Measurements from ENCODE around the gene PKHD1.
"Not testable (repeated sequence)": the region's sequence is repeated elsewhere in the genome, so short reads cannot be mapped to it uniquely, and the experiment has no call there.

The PKHD1 gene

DNA sequence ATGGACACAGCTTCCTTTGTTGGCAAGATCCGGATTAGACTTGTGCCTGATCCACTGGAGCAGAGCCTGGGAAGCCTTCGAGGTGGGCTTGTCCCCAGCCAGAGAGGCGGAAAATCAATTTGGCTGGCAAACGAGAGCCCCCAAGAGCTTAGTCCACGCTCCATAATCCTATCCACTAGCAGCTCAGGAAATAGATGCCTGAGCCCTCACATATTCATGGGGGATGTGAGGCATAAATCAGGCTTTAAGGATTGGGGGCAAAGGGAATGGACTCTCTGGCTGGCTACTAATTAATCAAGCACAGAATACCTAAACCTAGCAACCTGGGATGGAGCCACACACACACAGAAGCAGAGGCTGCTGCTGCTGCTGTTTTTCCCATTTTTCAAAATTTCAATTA lies 137.9 kb downstream of the PKHD1 start:
- H3K4me1 ChIP-seq (ENCODE audit: control insufficient read depth in 2 of 2, insufficient read depth in 2 of 2, low read length in 2 of 2): no peaks in the 10 kb centered on the region
- H3K27me3 ChIP-seq (ENCODE audit: control insufficient read depth in 2 of 2, insufficient read depth in 2 of 2, low read length in 2 of 2): peaks cover 1 to 2% of the 10 kb centered on the region in 2 donors
- no peaks in the 10 kb centered on the region for H3K9me3 ChIP-seq (ENCODE audit: control insufficient read depth in 2 of 2, low read length in 2 of 2)
- H3K27ac ChIP-seq (ENCODE audit: low read depth in 2 of 2, low read length in 2 of 2): no peak overlapping the region
- no peaks in the 10 kb centered on the region for H3K36me3 ChIP-seq (ENCODE audit: control insufficient read depth in 2 of 2, insufficient read depth in 2 of 2, low read length in 2 of 2)
- H3K4me3 ChIP-seq (ENCODE audit: low read length in 2 of 2): no peak overlapping the region
- H3K9ac ChIP-seq (ENCODE audit: low read depth in 1 of 2, low read length in 2 of 2): no peak overlapping the region

DNA sequence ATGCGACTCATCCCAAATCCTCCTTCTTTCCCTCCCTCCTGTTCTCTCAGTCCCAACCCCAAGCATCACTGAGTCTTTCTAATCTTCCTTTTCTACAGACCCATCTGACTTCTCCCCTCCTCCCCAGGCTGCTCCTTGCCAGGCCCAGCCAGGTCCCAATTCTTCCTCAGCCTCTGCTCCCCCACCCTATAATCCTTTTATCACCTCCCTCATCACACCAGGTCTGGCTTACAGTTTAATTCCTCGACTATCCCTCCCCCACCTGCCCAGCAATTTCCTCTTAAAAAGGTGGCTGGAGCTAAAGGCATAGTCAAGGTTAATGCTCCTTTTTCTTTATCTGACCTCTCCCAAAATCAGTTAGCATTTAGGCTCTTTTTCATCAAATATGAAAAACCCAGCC lies 147.7 kb downstream of the PKHD1 start:
- not testable (repeated sequence) for H3K4me1 ChIP-seq (ENCODE audit: control insufficient read depth in 2 of 2, insufficient read depth in 2 of 2, low read length in 2 of 2); H3K9ac ChIP-seq (ENCODE audit: low read depth in 1 of 2, low read length in 2 of 2); H3K27ac ChIP-seq (ENCODE audit: low read depth in 2 of 2, low read length in 2 of 2); H3K36me3 ChIP-seq (ENCODE audit: control insufficient read depth in 2 of 2, insufficient read depth in 2 of 2, low read length in 2 of 2); H3K27me3 ChIP-seq (ENCODE audit: control insufficient read depth in 2 of 2, insufficient read depth in 2 of 2, low read length in 2 of 2); H3K4me3 ChIP-seq (ENCODE audit: low read length in 2 of 2); H3K9me3 ChIP-seq (ENCODE audit: control insufficient read depth in 2 of 2, low read length in 2 of 2)

DNA sequence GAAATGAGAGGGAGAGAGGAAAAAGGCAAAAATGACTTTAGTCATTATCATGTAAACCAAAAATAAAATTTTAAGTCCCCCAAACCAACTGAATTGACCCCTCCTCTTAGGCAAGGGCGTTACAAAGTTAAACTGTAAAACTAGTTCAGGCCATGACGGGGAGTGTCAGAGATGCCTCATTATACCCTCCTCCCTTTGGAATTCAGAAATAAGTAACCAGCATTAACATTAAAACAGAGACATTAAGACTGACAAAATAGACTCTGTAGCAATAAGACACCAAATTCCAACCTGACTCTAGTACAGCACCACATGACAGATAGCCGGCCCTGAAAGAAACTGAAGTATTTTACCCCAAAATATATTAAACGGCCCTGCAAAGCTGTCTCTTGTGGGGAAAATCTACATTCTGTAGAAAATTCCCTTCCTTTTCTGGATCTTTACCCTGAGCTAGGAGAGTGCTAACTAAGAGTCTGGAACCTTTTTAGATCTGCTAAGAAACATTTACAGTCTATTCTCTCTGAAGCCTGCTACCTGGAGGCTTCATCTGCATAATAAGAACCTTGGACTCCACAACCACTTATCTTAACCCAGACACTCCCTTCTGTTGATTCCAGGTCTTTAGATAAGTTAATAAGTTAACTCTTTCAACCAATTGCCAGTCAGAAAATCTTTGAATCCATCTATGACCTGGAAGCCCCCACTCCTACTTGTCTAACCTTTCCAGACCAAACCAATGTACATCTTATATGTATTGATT lies 150.7 kb downstream of the PKHD1 start:
- H3K27ac ChIP-seq (ENCODE audit: low read depth in 2 of 2, low read length in 2 of 2): no peak overlapping the region
- H3K27me3 ChIP-seq (ENCODE audit: control insufficient read depth in 2 of 2, insufficient read depth in 2 of 2, low read length in 2 of 2): no peaks in the 10 kb centered on the region
- no peak overlapping the region for H3K9ac ChIP-seq (ENCODE audit: low read depth in 1 of 2, low read length in 2 of 2)
- no peak overlapping the region for H3K4me3 ChIP-seq (ENCODE audit: low read length in 2 of 2)
- H3K4me1 ChIP-seq (ENCODE audit: control insufficient read depth in 2 of 2, insufficient read depth in 2 of 2, low read length in 2 of 2): no peaks in the 10 kb centered on the region
- H3K9me3 ChIP-seq (ENCODE audit: control insufficient read depth in 2 of 2, low read length in 2 of 2): no peaks in the 10 kb centered on the region
- H3K36me3 ChIP-seq (ENCODE audit: control insufficient read depth in 2 of 2, insufficient read depth in 2 of 2, low read length in 2 of 2): no peaks in the 10 kb centered on the region

DNA sequence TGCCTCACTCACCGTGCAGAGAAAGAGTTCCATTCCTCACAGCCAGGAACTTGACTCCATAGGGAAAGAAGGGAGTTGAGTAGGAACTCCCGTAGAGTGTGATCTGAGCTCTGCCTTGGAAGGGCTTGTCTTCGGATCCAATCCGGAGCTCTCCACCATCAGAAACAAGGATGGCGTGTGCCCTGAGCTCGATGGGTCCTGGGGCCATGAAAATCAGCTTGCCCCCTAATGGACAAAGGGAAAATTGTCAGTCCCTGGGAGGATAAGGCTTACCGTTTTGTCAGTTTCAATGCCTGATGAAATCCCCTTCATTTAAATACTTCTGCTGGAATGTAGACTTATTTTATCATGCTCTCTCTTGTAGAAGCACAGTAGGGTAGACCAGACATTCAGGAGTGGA lies 153.3 kb downstream of the PKHD1 start:
- no peak overlapping the region for H3K4me3 ChIP-seq (ENCODE audit: low read length in 2 of 2)
- H3K9me3 ChIP-seq (ENCODE audit: control insufficient read depth in 2 of 2, low read length in 2 of 2): no peaks in the 10 kb centered on the region
- H3K27me3 ChIP-seq (ENCODE audit: control insufficient read depth in 2 of 2, insufficient read depth in 2 of 2, low read length in 2 of 2): no peaks in the 10 kb centered on the region
- no peaks in the 10 kb centered on the region for H3K36me3 ChIP-seq (ENCODE audit: control insufficient read depth in 2 of 2, insufficient read depth in 2 of 2, low read length in 2 of 2)
- no peak overlapping the region for H3K27ac ChIP-seq (ENCODE audit: low read depth in 2 of 2, low read length in 2 of 2)
- no peak overlapping the region for H3K9ac ChIP-seq (ENCODE audit: low read depth in 1 of 2, low read length in 2 of 2)
- H3K4me1 ChIP-seq (ENCODE audit: control insufficient read depth in 2 of 2, insufficient read depth in 2 of 2, low read length in 2 of 2): no peaks in the 10 kb centered on the region

DNA sequence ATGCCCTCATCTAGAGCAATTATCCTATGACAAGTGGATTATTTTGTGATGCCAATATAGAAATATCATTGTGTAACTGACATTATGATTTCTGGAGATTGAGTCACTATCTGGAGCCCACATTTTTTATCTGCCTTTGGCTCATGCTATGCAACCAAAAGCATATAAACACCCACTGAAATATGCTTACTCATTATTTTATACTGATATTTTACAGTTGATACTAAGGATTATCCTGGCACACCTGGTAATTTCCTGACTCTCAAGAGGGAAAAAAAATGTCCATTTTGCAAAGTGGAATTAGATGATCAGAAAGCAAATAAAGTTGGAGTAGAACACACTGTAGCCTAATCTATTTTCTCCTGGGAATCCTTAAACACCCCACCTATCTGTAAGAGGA lies 154.5 kb downstream of the PKHD1 start:
- no peak overlapping the region for H3K4me3 ChIP-seq (ENCODE audit: low read length in 2 of 2)
- no peaks in the 10 kb centered on the region for H3K27me3 ChIP-seq (ENCODE audit: control insufficient read depth in 2 of 2, insufficient read depth in 2 of 2, low read length in 2 of 2)
- no peaks in the 10 kb centered on the region for H3K36me3 ChIP-seq (ENCODE audit: control insufficient read depth in 2 of 2, insufficient read depth in 2 of 2, low read length in 2 of 2)
- H3K27ac ChIP-seq (ENCODE audit: low read depth in 2 of 2, low read length in 2 of 2): no peak overlapping the region
- H3K9me3 ChIP-seq (ENCODE audit: control insufficient read depth in 2 of 2, low read length in 2 of 2): no peaks in the 10 kb centered on the region
- H3K4me1 ChIP-seq (ENCODE audit: control insufficient read depth in 2 of 2, insufficient read depth in 2 of 2, low read length in 2 of 2): no peaks in the 10 kb centered on the region
- no peak overlapping the region for H3K9ac ChIP-seq (ENCODE audit: low read depth in 1 of 2, low read length in 2 of 2)

DNA sequence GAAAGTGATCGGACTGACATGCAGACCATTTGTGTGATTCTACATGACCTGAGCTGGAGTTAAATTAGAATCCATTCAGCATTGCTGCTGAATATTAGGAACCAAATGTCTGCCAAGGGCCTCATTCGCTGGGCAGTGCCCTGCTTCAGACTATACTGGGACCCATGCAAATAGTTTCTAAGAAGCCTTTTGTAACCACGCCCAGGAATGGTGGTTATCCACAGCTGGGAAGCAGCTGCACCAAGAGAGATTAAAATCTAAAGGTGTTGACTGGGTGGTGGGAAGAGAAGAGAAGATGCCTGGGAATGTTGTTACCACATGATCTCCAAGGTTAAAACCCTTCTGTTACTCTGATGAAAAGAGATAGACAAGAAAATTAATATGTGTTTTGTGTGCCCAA lies 156.8 kb downstream of the PKHD1 start:
- Histone ChIP-seq H3K9ac (ENCODE audit: low read depth in 1 of 2, low read length in 2 of 2) (no peak overlapping the region), H3K4me1 (ENCODE audit: control insufficient read depth in 2 of 2, insufficient read depth in 2 of 2, low read length in 2 of 2) (no peaks in the 10 kb centered on the region), H3K27me3 (ENCODE audit: control insufficient read depth in 2 of 2, insufficient read depth in 2 of 2, low read length in 2 of 2) (no peaks in the 10 kb centered on the region), H3K4me3 (ENCODE audit: low read length in 2 of 2) (no peak overlapping the region), H3K27ac (ENCODE audit: low read depth in 2 of 2, low read length in 2 of 2) (no peak overlapping the region), H3K36me3 (ENCODE audit: control insufficient read depth in 2 of 2, insufficient read depth in 2 of 2, low read length in 2 of 2) (no peaks in the 10 kb centered on the region), H3K9me3 (ENCODE audit: control insufficient read depth in 2 of 2, low read length in 2 of 2) (no peaks in the 10 kb centered on the region)

DNA sequence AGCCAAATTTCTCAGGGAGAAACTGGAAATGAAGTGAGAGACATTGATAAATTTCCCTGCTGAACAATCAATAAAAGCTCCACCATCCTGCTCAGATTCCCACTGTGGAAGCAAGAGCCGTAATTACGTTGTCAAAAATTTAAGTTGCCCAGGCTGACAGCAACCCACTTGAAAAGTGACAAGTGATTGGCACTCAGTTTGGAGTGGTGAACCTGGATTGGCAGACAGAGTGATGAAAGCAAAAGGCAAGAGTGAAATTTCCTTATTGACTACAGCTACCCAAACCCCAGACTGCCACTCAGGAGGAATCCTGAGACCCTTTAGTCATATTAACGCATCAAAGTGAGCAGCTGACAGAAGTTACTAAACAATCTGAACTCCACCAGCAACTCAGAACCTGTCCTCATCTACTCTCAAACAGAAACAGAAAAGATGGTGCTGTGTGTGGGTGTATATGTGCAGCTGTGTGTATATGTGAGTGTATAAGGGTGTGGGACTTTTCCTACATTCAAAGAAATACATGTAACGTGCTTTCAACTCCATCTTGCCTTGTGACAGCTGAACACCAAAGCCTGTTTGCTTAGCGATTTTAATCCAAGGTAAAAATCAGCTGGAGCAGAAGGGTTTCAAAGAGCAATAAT lies 157.4 kb downstream of the PKHD1 start:
- Histone ChIP-seq H3K9ac (ENCODE audit: low read depth in 1 of 2, low read length in 2 of 2) (no peak overlapping the region), H3K4me3 (ENCODE audit: low read length in 2 of 2) (no peak overlapping the region), H3K27me3 (ENCODE audit: control insufficient read depth in 2 of 2, insufficient read depth in 2 of 2, low read length in 2 of 2) (no peaks in the 10 kb centered on the region), H3K9me3 (ENCODE audit: control insufficient read depth in 2 of 2, low read length in 2 of 2) (no peaks in the 10 kb centered on the region), H3K36me3 (ENCODE audit: control insufficient read depth in 2 of 2, insufficient read depth in 2 of 2, low read length in 2 of 2) (no peaks in the 10 kb centered on the region), H3K4me1 (ENCODE audit: control insufficient read depth in 2 of 2, insufficient read depth in 2 of 2, low read length in 2 of 2) (no peaks in the 10 kb centered on the region), H3K27ac (ENCODE audit: low read depth in 2 of 2, low read length in 2 of 2) (no peak overlapping the region)

GRCh38 chr6:51928320-51928719 lies 159.1 kb downstream of the PKHD1 start:
- H3K9ac ChIP-seq (ENCODE audit: low read depth in 1 of 2, low read length in 2 of 2): no peak overlapping the region
- no peaks in the 10 kb centered on the region for H3K9me3 ChIP-seq (ENCODE audit: control insufficient read depth in 2 of 2, low read length in 2 of 2)
- no peak overlapping the region for H3K27ac ChIP-seq (ENCODE audit: low read depth in 2 of 2, low read length in 2 of 2)
- no peaks in the 10 kb centered on the region for H3K4me1 ChIP-seq (ENCODE audit: control insufficient read depth in 2 of 2, insufficient read depth in 2 of 2, low read length in 2 of 2)
- no peak overlapping the region for H3K4me3 ChIP-seq (ENCODE audit: low read length in 2 of 2)
- H3K27me3 ChIP-seq (ENCODE audit: control insufficient read depth in 2 of 2, insufficient read depth in 2 of 2, low read length in 2 of 2): no peaks in the 10 kb centered on the region
- no peaks in the 10 kb centered on the region for H3K36me3 ChIP-seq (ENCODE audit: control insufficient read depth in 2 of 2, insufficient read depth in 2 of 2, low read length in 2 of 2)

DNA sequence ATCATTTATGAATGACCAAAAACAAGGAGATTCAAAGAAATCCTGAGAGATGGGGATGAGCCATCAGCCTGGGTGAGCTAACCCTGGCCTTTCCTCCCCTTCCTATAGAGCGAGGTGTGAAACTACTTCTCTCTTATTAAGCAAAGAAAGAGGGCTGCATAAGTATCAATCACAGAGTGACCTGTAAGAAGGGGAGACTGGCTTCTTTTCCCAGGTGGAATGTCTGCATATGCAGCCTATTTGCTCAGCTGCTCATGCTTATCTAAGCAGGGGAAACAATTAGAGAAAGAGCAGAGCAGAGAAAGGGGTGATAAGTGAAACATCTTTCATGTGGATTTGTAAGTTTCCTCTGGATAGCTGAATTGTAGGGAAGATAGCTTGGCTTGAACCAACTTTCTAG lies 160.0 kb downstream of the PKHD1 start:
- no peaks in the 10 kb centered on the region for H3K36me3 ChIP-seq (ENCODE audit: control insufficient read depth in 2 of 2, insufficient read depth in 2 of 2, low read length in 2 of 2)
- H3K27ac ChIP-seq (ENCODE audit: low read depth in 2 of 2, low read length in 2 of 2): no peak overlapping the region
- no peaks in the 10 kb centered on the region for H3K9me3 ChIP-seq (ENCODE audit: control insufficient read depth in 2 of 2, low read length in 2 of 2)
- H3K27me3 ChIP-seq (ENCODE audit: control insufficient read depth in 2 of 2, insufficient read depth in 2 of 2, low read length in 2 of 2): no peaks in the 10 kb centered on the region
- H3K4me3 ChIP-seq (ENCODE audit: low read length in 2 of 2): no peak overlapping the region
- H3K9ac ChIP-seq (ENCODE audit: low read depth in 1 of 2, low read length in 2 of 2): no peak overlapping the region
- no peaks in the 10 kb centered on the region for H3K4me1 ChIP-seq (ENCODE audit: control insufficient read depth in 2 of 2, insufficient read depth in 2 of 2, low read length in 2 of 2)

- H3K27me3 ChIP-seq (ENCODE audit: control insufficient read depth in 2 of 2, insufficient read depth in 2 of 2, low read length in 2 of 2): no peaks in the 10 kb centered on the region
- H3K4me3 ChIP-seq (ENCODE audit: low read length in 2 of 2): no peak overlapping the region
- H3K4me1 ChIP-seq (ENCODE audit: control insufficient read depth in 2 of 2, insufficient read depth in 2 of 2, low read length in 2 of 2): no peaks in the 10 kb centered on the region
- H3K9ac ChIP-seq (ENCODE audit: low read depth in 1 of 2, low read length in 2 of 2): no peak overlapping the region
- H3K9me3 ChIP-seq (ENCODE audit: control insufficient read depth in 2 of 2, low read length in 2 of 2): no peaks in the 10 kb centered on the region
- no peak overlapping the region for H3K27ac ChIP-seq (ENCODE audit: low read depth in 2 of 2, low read length in 2 of 2)
- H3K36me3 ChIP-seq (ENCODE audit: control insufficient read depth in 2 of 2, insufficient read depth in 2 of 2, low read length in 2 of 2): no peaks in the 10 kb centered on the region
Measured at GRCh38 chr6:51926125-51926524, 161.3 kb downstream of the PKHD1 start.
